T-cell (primary cell): Measurements from ENCODE around the gene OR5A2. TPM values are rescaled to one million over a fixed set of nuclear protein-coding genes. Genes with fewer than 3 reads are reported as not detected.

Experiments used
- ATAC-seq, 4 experiments: fragments of 200-7000 bp in 3 of 4; fragments of 150-1000 bp in 1 of 4; cut with Tn5 transposase; replicated peaks in 1 of 4; 1 replicate in 3 of 4; 2 replicates in 1 of 4; pipeline ENCODE4 v1.10.0; 2021; ENCODE audit warnings: moderate library complexity in 3 of 4, mild to moderate bottlenecking in 2 of 4, moderate number of reproducible peaks in 1 of 4
- CTCF ChIA-PET, 2 donors: fragments of 300-600 bp; sonication (Branson Sonifier 250); formaldehyde crosslinking; loops; one replicate each; lab custom pipeline; 2022; ENCODE audit warnings: antibody characterized with exemption in 2 of 2; lab: Charles Lee
- POLR2A ChIA-PET, 2 donors: fragments of 300-600 bp; sonication (Branson Sonifier 250); formaldehyde crosslinking; loops; one replicate each; lab custom pipeline; 2022; ENCODE audit warnings: antibody characterized with exemption in 2 of 2; lab: Charles Lee
- DNase-seq, 35 experiments: peaks; one replicate each; pipeline versions ENCODE4 v3.0.0 to v3.0.0-alpha.2; 2013 to 2023
- H3K27ac ChIP-seq: one replicate; pipeline ENCODE4 v1.5.1; 2013; ENCODE audit warnings: low read length
- H3K27me3 ChIP-seq, 2 experiments: replicated peaks in 1 of 2; 1 replicate in 1 of 2; 2 replicates in 1 of 2; pipeline versions ENCODE4 v1.6.1 to v1.7.0; 2013; ENCODE audit warnings: low read length in 1 of 2, mixed read lengths in 1 of 2; ENCODE audit not compliant: control insufficient read depth in 2 of 2, insufficient read depth in 2 of 2; ENCODE audit errors: extremely low read depth in 1 of 2
- H3K36me3 ChIP-seq, 2 donors: 1 replicate in 1 of 2; 2 replicates in 1 of 2; pipeline versions ENCODE4 v1.6.1 to v1.7.0; 2013; ENCODE audit warnings: low read length in 1 of 2; ENCODE audit not compliant: control insufficient read depth in 2 of 2, insufficient read depth in 1 of 2; ENCODE audit errors: extremely low read depth in 1 of 2
- H3K4me1 ChIP-seq, 2 experiments: 1 replicate in 1 of 2; 2 replicates in 1 of 2; pipeline versions ENCODE4 v1.6.1 to v1.7.0; 2013; ENCODE audit warnings: low read length in 2 of 2, mixed read lengths in 1 of 2; ENCODE audit not compliant: insufficient read depth in 2 of 2, control insufficient read depth in 1 of 2; ENCODE audit errors: extremely low read depth in 1 of 2
- H3K4me3 ChIP-seq, 2 donors: 1 replicate in 1 of 2; 2 replicates in 1 of 2; pipeline versions ENCODE4 v1.5.1 to v1.7.0; 2013; ENCODE audit warnings: mild to moderate bottlenecking in 2 of 2, low read length in 1 of 2, moderate library complexity in 1 of 2; ENCODE audit not compliant: control insufficient read depth in 1 of 2; ENCODE audit errors: extremely low read depth in 1 of 2
- H3K9me3 ChIP-seq: 2 replicates; pipeline ENCODE4 v1.7.0; 2013
- H3K27ac Mint-ChIP-seq, 2 donors: one replicate each; pipeline ENCODE4 v1.8.0; 2020 to 2021; ENCODE audit warnings: mild to moderate bottlenecking in 2 of 2, mixed read lengths in 2 of 2
- H3K27me3 Mint-ChIP-seq, 2 donors: one replicate each; pipeline ENCODE4 v1.8.0; 2021 to 2022; ENCODE audit warnings: mixed read lengths in 2 of 2
- H3K36me3 Mint-ChIP-seq: one replicate; pipeline ENCODE4 v1.8.0; 2021; ENCODE audit warnings: mixed read lengths
- H3K4me1 Mint-ChIP-seq, 3 donors: one replicate each; pipeline ENCODE4 v1.8.0; 2020 to 2022; ENCODE audit warnings: mixed read lengths in 3 of 3, mild to moderate bottlenecking in 1 of 3
- H3K4me3 Mint-ChIP-seq, 3 donors: one replicate each; pipeline ENCODE4 v1.8.0; 2020 to 2022; ENCODE audit warnings: mild to moderate bottlenecking in 3 of 3, mixed read lengths in 3 of 3, moderate library complexity in 3 of 3
- H3K9me3 Mint-ChIP-seq, 3 donors: one replicate each; pipeline ENCODE4 v1.8.0; 2020 to 2022; ENCODE audit warnings: mixed read lengths in 3 of 3
- WGBS: methylation state at CpG from one replicate; pipeline ENCODE4 v1.1.5; 2013; ENCODE audit warnings: missing lambda C conversion rate; ENCODE audit not compliant: insufficient coverage; 5-methylcytosine and 5-hydroxymethylcytosine counted together
- total RNA-seq, 35 experiments: library from RNA in 6 of 35; stranded (reverse) in 6 of 35; fragments of 120-200 nt in 1 of 35; gene quantifications; one replicate each; pipeline versions ENCODE4 v1.2.1 to v1.2.4 and lab custom pipeline; 2013 to 2026

The OR5A2 gene
- total RNA-seq, 5 donors from 2014 or later (not counting 1 experiment from before 2014, with no cell fraction given) = not detected

- ATAC-seq = no peak
- no peak overlapping the region for H3K4me3 ChIP-seq
- WGBS = 65% methylated on average over 3 of the region's 4 CpGs
- Mint-ChIP-seq H3K4me1 (no peaks in the 10 kb centered on the region), H3K27ac (no peak overlapping the region), H3K9me3 (no peaks in the 10 kb centered on the region), H3K27me3 (peaks cover 6 to 14% of the 10 kb centered on the region in 2 donors), H3K4me3 (no peak overlapping the region), H3K36me3 (no peaks in the 10 kb centered on the region)
- no peak for DNase-seq
- POLR2A ChIA-PET = no interaction called here
- H3K27ac ChIP-seq = no peak overlapping the region
- H3K27me3 ChIP-seq = peaks cover 0 to 3% of the 10 kb centered on the region in 2 experiments
- CTCF ChIA-PET = no interaction called here
- no peaks in the 10 kb centered on the region for H3K4me1 ChIP-seq
- H3K36me3 ChIP-seq = no peaks in the 10 kb centered on the region
- H3K9me3 ChIP-seq = no peaks in the 10 kb centered on the region
Measured at GRCh38 chr11:59425131-59425530, 1.1 kb downstream of the OR5A2 start.

- WGBS = 62% methylated on average over 2 of the region's 2 CpGs
- Mint-ChIP-seq H3K4me1 (no peaks in the 10 kb centered on the region), H3K36me3 (no peaks in the 10 kb centered on the region), H3K4me3 (no peak overlapping the region), H3K27me3 (peaks cover 5 to 16% of the 10 kb centered on the region in 2 donors), H3K9me3 (no peaks in the 10 kb centered on the region), H3K27ac (no peak overlapping the region)
- peaks cover 0 to 3% of the 10 kb centered on the region in 2 experiments for H3K27me3 ChIP-seq
- DNase-seq (no peak), ATAC-seq (no peak)
- H3K27ac ChIP-seq = no peak overlapping the region
- ChIA-PET CTCF (no interaction called here), POLR2A (no interaction called here)
- H3K4me3 ChIP-seq = no peak overlapping the region
- no peaks in the 10 kb centered on the region for H3K36me3 ChIP-seq
- H3K9me3 ChIP-seq = no peaks in the 10 kb centered on the region
- H3K4me1 ChIP-seq = no peaks in the 10 kb centered on the region
Measured at GRCh38 chr11:59423835-59424234, 2.4 kb downstream of the OR5A2 start.

DNA sequence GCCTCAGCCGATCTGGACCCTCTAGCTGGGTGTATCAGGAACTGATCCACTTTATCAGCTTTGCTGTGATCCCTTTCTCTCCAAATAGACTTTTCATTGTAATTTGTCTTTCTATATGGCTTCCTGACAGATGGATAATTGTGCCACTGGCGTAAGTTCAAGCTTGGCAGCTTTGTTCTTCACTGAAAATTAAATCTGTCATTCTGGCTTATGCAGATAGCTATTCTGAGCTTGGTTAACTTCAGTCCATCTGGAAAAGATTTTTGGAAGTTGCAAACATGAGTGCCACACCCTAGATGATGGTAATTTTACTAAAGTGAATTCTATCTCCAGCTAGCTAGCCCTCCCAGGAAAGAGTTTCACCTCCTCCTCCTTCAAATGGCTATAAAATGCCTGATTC is 8.1 kb downstream of the OR5A2 start:
- 100% methylated on average over 1 of the region's 2 CpGs for WGBS
- Histone ChIP-seq H3K4me1 (peaks cover 0 to 10% of the 10 kb centered on the region in 2 experiments), H3K27ac (no peak overlapping the region), H3K9me3 (no peaks in the 10 kb centered on the region), H3K36me3 (no peaks in the 10 kb centered on the region), H3K27me3 (peaks cover 0 to 6% of the 10 kb centered on the region in 2 experiments), H3K4me3 (no peak overlapping the region)
- H3K27ac Mint-ChIP-seq = no peak overlapping the region
- H3K36me3 Mint-ChIP-seq = no peaks in the 10 kb centered on the region
- POLR2A ChIA-PET = no interaction called here
- no peak overlapping the region for H3K4me3 Mint-ChIP-seq
- no peaks in the 10 kb centered on the region for H3K9me3 Mint-ChIP-seq
- H3K4me1 Mint-ChIP-seq = peaks cover 9 to 17% (median 15%) of the 10 kb centered on the region in 3 donors
- CTCF ChIA-PET = no interaction called here
- ATAC-seq (no peak), DNase-seq (no peak)
- peaks cover 14 to 15% of the 10 kb centered on the region in 2 donors for H3K27me3 Mint-ChIP-seq

DNA sequence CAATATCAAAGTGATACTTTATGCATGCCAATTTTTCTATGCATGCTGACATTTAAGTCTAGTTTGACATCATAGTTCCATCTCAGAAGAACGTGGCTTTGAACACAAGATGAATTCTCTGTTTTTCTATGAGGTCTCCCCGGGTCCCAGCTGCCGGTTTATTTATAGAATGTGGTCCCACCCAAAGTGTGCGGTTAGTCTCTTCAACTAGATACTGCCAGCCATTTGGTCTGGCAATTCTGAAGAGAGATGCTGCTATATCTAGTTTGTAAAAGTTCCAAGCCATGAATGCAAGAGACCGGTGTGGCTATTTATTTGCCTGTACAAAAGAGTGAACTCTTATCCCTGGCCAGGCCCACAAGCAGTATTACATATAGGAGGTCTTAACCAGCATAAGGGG is 9.2 kb downstream of the OR5A2 start:
- ATAC-seq (peak in 1 of 4 experiments; percentile 40), DNase-seq (peak in 1 of 35 experiments; percentile 3)
- Mint-ChIP-seq H3K9me3 (no peaks in the 10 kb centered on the region), H3K4me1 (peaks cover 9 to 17% (median 15%) of the 10 kb centered on the region in 3 donors), H3K36me3 (no peaks in the 10 kb centered on the region), H3K27me3 (peaks cover 17 to 19% of the 10 kb centered on the region in 2 donors), H3K4me3 (no peak overlapping the region), H3K27ac (no peak overlapping the region)
- Histone ChIP-seq H3K27me3 (peaks cover 0 to 6% of the 10 kb centered on the region in 2 experiments), H3K9me3 (no peaks in the 10 kb centered on the region), H3K27ac (no peak overlapping the region), H3K4me3 (peak overlapping the region in 1 of 2 donors; percentile 15), H3K4me1 (peaks cover 0 to 10% of the 10 kb centered on the region in 2 experiments), H3K36me3 (no peaks in the 10 kb centered on the region)
- CTCF ChIA-PET = interaction anchor here in 1 of 2 donors (0.5 kb wide), 1 partner anchor 439 kb away, joined by 3 read pairs; no protein-coding TSS in a partner anchor
- 8% methylated on average over 2 of the region's 5 CpGs for WGBS
- POLR2A ChIA-PET = no interaction called here

GRCh38 chr11:59416613-59417012 is 9.6 kb downstream of the OR5A2 start:
- Histone ChIP-seq H3K27ac (no peak overlapping the region), H3K36me3 (no peaks in the 10 kb centered on the region), H3K4me3 (no peak overlapping the region), H3K4me1 (peaks cover 0 to 10% of the 10 kb centered on the region in 2 experiments), H3K27me3 (peaks cover 0 to 6% of the 10 kb centered on the region in 2 experiments), H3K9me3 (no peaks in the 10 kb centered on the region)
- no peak for ATAC-seq
- CTCF ChIA-PET = no interaction called here
- WGBS = no CpG with 5 or more reads among the region's 5 CpGs
- Mint-ChIP-seq H3K9me3 (no peaks in the 10 kb centered on the region), H3K27ac (no peak overlapping the region), H3K36me3 (no peaks in the 10 kb centered on the region), H3K4me1 (peaks cover 9 to 17% (median 15%) of the 10 kb centered on the region in 3 donors), H3K27me3 (peaks cover 17 to 19% of the 10 kb centered on the region in 2 donors), H3K4me3 (no peak overlapping the region)
- no peak for DNase-seq
- POLR2A ChIA-PET = no interaction called here

- CTCF ChIA-PET = no interaction called here
- H3K36me3 Mint-ChIP-seq = no peaks in the 10 kb centered on the region
Measured at GRCh38 chr11:59415111-59415510, 11.1 kb downstream of the OR5A2 start.

More at GRCh38 chr11:59415111-59415510, 11.1 kb downstream of the OR5A2 start:
- POLR2A ChIA-PET = no interaction called here
- Histone ChIP-seq H3K4me3 (no peak overlapping the region), H3K36me3 (no peaks in the 10 kb centered on the region), H3K27ac (no peak overlapping the region), H3K9me3 (no peaks in the 10 kb centered on the region), H3K27me3 (peaks cover 0 to 6% of the 10 kb centered on the region in 2 experiments), H3K4me1 (peaks cover 0 to 10% of the 10 kb centered on the region in 2 experiments)
- no peak for DNase-seq
- Mint-ChIP-seq H3K27ac (no peak overlapping the region), H3K27me3 (peaks cover 17 to 19% of the 10 kb centered on the region in 2 donors), H3K4me1 (peaks cover 9 to 17% (median 15%) of the 10 kb centered on the region in 3 donors), H3K4me3 (no peak overlapping the region), H3K9me3 (peaks cover 4 to 11% (median 11%) of the 10 kb centered on the region in 3 donors)
- ATAC-seq = no peak
- WGBS = no CpG with 5 or more reads among the region's 1 CpG
